ENCODE measurements around the gene SEMA5B.

The SEMA5B gene

DNA sequence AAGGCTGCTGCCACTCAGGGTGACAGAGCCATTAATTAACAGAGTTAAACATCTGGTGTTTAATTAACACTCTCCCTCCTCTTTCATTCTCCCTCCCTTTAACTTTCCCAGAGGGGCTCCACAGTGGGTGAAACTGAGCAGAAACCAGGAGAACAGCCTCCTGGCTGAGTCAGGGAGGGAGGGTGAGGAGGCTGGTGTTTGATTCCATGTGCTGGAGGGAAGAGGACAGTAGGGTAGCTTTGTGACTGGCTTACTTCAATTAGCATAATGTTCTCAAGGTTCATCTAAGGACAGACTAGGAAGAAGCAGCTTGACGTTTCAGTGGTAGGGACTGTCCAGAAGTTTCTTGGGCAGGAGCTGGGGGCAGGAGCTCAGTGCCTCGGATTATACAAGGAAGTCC is 62.8 kb downstream of the SEMA5B start:
- 0 out of 2 replicates have a peak overlapping the region, but pooled peaks have one; percentile 25 for H3K27ac ChIP-seq
- no peak for TF ChIP-seq EZH2 (IDR thresholded peaks at IDR 0.05)
- TF ChIP-seq POLR2AphosphoS5 (IDR thresholded peaks at IDR 0.05; ENCODE audit: borderline replicate concordance, low read depth, low read length): no peak
- H3K36me3 ChIP-seq (ENCODE audit: insufficient read depth, low read length): peaks cover 40% of the 10 kb centered on the region
- H3K9ac ChIP-seq (ENCODE audit: insufficient read length): no peak overlapping the region
- H3K9me3 ChIP-seq (ENCODE audit: low read depth, low read length): no peaks in the 10 kb centered on the region
- no peak overlapping the region for H3K4me3 ChIP-seq
- DNase-seq (ENCODE audit: low read depth, low spot score): no peak

DNA sequence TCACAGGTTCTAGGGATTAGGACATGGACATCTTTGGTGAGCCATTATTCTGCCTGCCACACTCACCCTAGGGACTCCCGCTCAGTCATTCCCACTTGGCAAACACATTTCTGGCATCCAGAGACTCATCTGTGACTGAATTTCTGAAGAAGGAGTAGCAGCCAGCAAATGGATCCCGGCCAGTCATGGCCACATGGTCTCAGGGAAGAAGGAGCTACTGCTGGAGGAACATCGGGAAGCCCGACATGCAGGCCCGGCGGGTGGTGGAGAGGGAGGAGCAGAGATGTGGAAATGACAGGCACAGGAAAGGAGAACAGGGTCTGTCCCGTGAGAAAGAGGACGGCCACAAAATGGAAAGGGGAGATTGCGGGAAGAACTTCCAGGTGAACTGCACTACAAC is 65.4 kb downstream of the SEMA5B start:
- no peak for DNase-seq (ENCODE audit: low read depth, low spot score)
- TF ChIP-seq POLR2AphosphoS5 (IDR thresholded peaks at IDR 0.05; ENCODE audit: borderline replicate concordance, low read depth, low read length) (no peak), EZH2 (IDR thresholded peaks at IDR 0.05) (no peak), FOXP2 (optimal IDR thresholded peaks at IDR 0.05; ENCODE audit: control extremely low read depth, extremely low read length, insufficient read depth) (no peak)

DNA sequence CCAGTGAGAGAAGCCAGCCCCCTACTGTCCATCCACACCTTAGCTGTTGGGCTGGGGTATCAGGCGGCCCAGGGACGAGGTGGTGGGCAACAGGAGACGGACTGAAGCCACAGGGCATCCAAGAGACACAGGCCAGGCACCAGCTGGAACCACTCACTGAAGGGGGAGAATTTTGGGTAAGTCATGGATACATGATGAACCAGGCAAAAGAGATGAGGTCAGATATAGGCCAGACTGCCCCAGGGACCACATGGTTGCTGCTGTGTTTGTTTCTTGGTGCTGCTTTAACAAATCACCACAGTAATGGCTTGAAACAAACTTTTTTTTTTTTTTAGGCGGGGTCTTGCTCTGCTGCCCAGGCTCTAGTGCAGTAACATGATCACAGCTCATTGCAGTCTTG is 66.4 kb downstream of the SEMA5B start:
- no peak overlapping the region for H3K27ac ChIP-seq
- TF ChIP-seq FOXP2 (optimal IDR thresholded peaks at IDR 0.05; ENCODE audit: control extremely low read depth, extremely low read length, insufficient read depth) (no peak), POLR2AphosphoS5 (IDR thresholded peaks at IDR 0.05; ENCODE audit: borderline replicate concordance, low read depth, low read length) (no peak), EZH2 (IDR thresholded peaks at IDR 0.05) (no peak)
- no peak overlapping the region for H3K4me3 ChIP-seq
- no peak overlapping the region for H3K9ac ChIP-seq (ENCODE audit: insufficient read length)
- peaks cover 59% of the 10 kb centered on the region for H3K36me3 ChIP-seq (ENCODE audit: insufficient read depth, low read length)
- H3K9me3 ChIP-seq (ENCODE audit: low read depth, low read length): no peaks in the 10 kb centered on the region
- no peak for DNase-seq (ENCODE audit: low read depth, low spot score)

More for the DNA sequence above, 65.4 kb downstream of the SEMA5B start:
- H3K9me3 ChIP-seq (ENCODE audit: low read depth, low read length): no peaks in the 10 kb centered on the region
- H3K9ac ChIP-seq (ENCODE audit: insufficient read length): no peak overlapping the region
- no peak overlapping the region for H3K4me3 ChIP-seq
- H3K27ac ChIP-seq: no peak overlapping the region
- peaks cover 49% of the 10 kb centered on the region for H3K36me3 ChIP-seq (ENCODE audit: insufficient read depth, low read length)

DNA sequence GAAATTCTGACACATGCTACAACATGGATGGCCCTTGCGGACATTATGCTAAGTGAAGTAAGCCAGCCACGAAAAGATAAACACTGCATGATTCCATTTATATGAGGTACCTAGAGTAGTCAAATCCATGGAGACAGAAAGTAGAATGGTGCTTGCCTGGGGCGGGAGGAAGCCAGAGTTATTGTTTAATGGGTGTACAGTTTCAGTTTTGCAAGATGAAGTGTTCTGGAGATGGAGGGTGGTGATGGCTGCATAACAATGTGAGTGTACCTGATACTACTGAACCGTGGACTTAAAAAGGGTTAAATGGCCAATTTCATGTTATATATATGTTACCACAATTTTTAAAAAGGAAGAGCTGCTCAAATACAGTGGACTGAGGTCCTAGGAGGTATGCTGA is 66.9 kb downstream of the SEMA5B start:
- H3K4me3 ChIP-seq: no peak overlapping the region

DNA sequence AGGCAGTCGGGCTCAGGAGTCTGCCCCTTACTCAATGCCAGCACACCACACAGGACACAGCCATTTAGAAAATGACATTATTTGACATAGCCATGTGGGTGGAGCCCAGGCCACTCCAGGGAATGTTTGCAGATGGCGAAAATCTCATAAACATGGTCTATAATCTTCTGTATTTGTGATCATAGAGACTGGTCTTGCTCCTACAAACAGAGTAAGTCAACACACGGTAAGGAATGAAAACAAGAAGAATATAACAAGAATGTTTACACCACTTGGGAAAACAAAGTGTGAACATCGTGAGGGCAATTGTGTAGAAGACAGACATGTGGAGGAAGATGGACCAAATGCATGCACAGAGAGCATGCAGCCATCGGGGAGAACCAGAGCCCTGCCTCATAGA is 68.2 kb downstream of the SEMA5B start:
- no peak overlapping the region for H3K9ac ChIP-seq (ENCODE audit: insufficient read length)
- peak overlapping the region; percentile 21; the same call in 1 of the 2 replicates for H3K27ac ChIP-seq
- TF ChIP-seq EZH2 (IDR thresholded peaks at IDR 0.05) (no peak), FOXP2 (optimal IDR thresholded peaks at IDR 0.05; ENCODE audit: control extremely low read depth, extremely low read length, insufficient read depth) (no peak), POLR2AphosphoS5 (IDR thresholded peaks at IDR 0.05; ENCODE audit: borderline replicate concordance, low read depth, low read length) (no peak)
- DNase-seq (ENCODE audit: low read depth, low spot score): no peak
- no peaks in the 10 kb centered on the region for H3K9me3 ChIP-seq (ENCODE audit: low read depth, low read length)
- peaks cover 74% of the 10 kb centered on the region for H3K36me3 ChIP-seq (ENCODE audit: insufficient read depth, low read length)
- no peak overlapping the region for H3K4me3 ChIP-seq

More for the DNA sequence above, 66.9 kb downstream of the SEMA5B start:
- peaks cover 61% of the 10 kb centered on the region for H3K36me3 ChIP-seq (ENCODE audit: insufficient read depth, low read length)
- no peak overlapping the region for H3K27ac ChIP-seq
- DNase-seq (ENCODE audit: low read depth, low spot score): no peak
- H3K9me3 ChIP-seq (ENCODE audit: low read depth, low read length): no peaks in the 10 kb centered on the region
- TF ChIP-seq POLR2AphosphoS5 (IDR thresholded peaks at IDR 0.05; ENCODE audit: borderline replicate concordance, low read depth, low read length) (no peak), EZH2 (IDR thresholded peaks at IDR 0.05) (no peak), FOXP2 (optimal IDR thresholded peaks at IDR 0.05; ENCODE audit: control extremely low read depth, extremely low read length, insufficient read depth) (no peak)
- no peak overlapping the region for H3K9ac ChIP-seq (ENCODE audit: insufficient read length)

DNA sequence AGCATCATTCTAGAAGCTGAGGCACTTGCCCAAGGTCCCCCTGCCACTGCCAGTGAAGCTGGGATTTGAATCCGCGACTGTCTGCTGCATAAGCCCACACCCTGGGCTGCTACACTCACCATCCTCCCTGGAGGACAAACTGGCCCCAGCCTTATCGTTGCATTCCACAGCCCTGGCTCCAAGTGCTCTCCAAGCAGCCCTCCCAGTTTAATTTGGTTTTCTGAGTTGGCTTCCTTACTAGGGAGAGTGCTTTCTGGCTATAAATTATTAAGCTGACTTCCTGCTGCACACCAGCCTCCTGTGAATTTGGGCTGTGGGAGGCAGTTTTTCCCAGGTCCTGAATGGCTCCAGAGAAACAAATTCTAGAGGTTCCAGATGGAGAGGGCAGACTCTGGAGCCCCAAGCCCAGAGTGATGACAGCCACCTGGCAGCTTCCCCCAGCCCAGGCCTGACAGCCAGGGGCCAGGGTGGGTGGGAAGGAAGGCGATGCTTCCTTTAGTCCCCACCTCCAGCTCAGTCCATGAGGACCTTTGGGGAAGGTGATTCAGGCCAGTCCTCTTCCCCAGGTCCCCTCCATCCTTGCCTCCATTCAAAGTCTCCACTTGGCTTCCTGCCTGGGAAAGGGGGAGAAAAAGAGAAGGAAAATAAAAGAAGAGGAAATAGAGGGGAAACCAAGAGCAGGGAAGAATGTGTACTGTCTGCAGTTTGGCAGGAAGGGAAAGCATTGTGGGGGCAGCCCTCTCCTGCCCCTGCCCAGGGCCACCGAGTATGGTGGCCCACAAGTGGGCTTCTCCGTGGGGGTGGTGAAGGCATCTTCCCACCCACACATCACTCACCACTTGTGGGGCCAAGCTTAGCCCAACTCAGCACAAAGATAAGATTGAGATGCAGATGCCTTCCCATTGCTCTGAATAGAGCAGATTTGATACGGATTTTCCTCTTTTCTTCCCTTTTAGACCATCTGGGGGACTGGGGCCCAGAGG is 69.6 kb downstream of the SEMA5B start:
- DNase-seq (ENCODE audit: low read depth, low spot score): no peak
- Histone ChIP-seq H3K4me3 (0 out of 2 replicates have a peak overlapping the region, but pooled peaks have one; percentile 5), H3K36me3 (ENCODE audit: insufficient read depth, low read length) (peaks cover 87% of the 10 kb centered on the region), H3K27ac (peak overlapping the region; percentile 71), H3K9me3 (ENCODE audit: low read depth, low read length) (no peaks in the 10 kb centered on the region), H3K9ac (ENCODE audit: insufficient read length) (no peak overlapping the region)
- TF ChIP-seq FOXP2 (optimal IDR thresholded peaks at IDR 0.05; ENCODE audit: control extremely low read depth, extremely low read length, insufficient read depth): peak; percentile 53
- TF ChIP-seq POLR2AphosphoS5 (IDR thresholded peaks at IDR 0.05; ENCODE audit: borderline replicate concordance, low read depth, low read length): no peak

DNA sequence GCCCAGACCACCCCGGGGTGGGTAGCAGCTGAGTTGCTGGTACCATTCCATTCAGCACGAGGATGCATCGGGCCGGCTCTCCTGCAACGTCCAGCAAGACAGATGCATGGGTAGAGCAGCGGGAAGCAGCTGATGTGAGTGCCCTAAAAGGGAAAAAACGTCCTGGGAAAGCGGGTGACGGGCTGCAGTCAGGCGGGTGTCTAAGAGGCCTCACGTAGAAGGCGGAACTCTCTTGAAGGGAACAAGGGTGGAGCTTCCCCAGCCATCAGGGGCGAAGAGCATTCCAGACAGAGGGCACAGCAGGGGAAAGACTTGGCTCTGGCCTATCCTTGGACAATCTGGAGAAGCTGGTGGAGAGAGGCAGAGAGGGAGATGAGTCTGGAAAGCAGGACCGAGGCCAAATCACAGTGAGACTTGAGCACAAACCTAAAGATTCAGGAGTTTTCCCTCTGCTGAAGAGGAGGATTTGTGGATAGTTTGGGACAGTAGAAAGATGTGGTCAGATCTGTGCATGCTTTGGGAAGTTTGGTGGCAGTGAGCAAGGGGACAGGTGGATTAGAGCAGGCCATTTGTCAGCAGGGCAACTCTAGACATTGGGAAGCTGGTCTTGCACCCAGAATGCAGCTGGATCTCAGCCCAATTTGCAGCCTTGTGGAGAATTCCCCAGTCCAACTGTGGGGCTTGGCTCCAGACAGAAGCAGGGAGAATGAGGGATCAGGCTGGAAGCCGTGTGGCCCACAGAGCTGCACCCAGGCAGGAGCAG is 70.7 kb downstream of the SEMA5B start:
- peaks cover 89% of the 10 kb centered on the region for H3K36me3 ChIP-seq (ENCODE audit: insufficient read depth, low read length)
- DNase-seq (ENCODE audit: low read depth, low spot score): no peak
- no peak overlapping the region for H3K4me3 ChIP-seq
- H3K27ac ChIP-seq: no peak overlapping the region; the same call in 1 of the 2 replicates
- TF ChIP-seq FOXP2 (optimal IDR thresholded peaks at IDR 0.05; ENCODE audit: control extremely low read depth, extremely low read length, insufficient read depth): no peak
- TF ChIP-seq POLR2AphosphoS5 (IDR thresholded peaks at IDR 0.05; ENCODE audit: borderline replicate concordance, low read depth, low read length): no peak
- TF ChIP-seq EZH2 (IDR thresholded peaks at IDR 0.05): no peak
- no peak overlapping the region for H3K9ac ChIP-seq (ENCODE audit: insufficient read length)
- H3K9me3 ChIP-seq (ENCODE audit: low read depth, low read length): no peaks in the 10 kb centered on the region

Data from SK-N-MC (cell line).